ENCODE measurements around the gene MYO18B.

MYO18B gene

DNA sequence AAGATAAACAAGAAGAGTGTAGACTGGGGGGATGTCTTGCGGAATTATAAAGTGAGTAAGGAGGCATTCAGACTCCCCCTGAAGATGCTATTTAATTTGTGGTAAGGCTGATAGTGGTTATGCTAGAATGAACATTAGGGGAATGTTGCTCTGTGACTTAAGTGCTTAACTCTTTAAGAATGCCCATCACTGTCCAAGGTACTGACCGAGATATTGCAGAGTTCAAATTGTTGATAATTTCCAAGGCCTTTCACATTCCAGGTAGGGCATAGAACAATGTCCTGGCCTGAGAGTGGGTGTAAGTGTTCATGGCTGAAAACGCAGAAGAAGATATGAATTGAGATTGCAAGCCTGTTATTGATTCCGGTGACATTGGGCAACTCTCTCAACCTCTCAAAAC lies 337.0 kb downstream of the MYO18B start:
- ATAC-seq, result no peak

More for the DNA sequence above, 337.0 kb downstream of the MYO18B start:
- TF ChIP-seq, protein P1, sequence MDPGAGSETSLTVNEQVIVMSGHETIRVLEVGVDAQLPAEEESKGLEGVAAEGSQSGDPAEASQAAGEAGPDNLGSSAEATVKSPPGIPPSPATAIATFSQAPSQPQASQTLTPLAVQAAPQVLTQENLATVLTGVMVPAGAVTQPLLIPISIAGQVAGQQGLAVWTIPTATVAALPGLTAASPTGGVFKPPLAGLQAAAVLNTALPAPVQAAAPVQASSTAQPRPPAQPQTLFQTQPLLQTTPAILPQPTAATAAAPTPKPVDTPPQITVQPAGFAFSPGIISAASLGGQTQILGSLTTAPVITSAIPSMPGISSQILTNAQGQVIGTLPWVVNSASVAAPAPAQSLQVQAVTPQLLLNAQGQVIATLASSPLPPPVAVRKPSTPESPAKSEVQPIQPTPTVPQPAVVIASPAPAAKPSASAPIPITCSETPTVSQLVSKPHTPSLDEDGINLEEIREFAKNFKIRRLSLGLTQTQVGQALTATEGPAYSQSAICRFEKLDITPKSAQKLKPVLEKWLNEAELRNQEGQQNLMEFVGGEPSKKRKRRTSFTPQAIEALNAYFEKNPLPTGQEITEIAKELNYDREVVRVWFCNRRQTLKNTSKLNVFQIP (CRISPR knock-in tag; IDR thresholded peaks at IDR 0.05; ENCODE audit: borderline replicate concordance, low read depth), result no peak
- TF ChIP-seq ZFP3 (CRISPR knock-in tag; IDR thresholded peaks at IDR 0.05), result no peak
- TF ChIP-seq, protein P2, sequence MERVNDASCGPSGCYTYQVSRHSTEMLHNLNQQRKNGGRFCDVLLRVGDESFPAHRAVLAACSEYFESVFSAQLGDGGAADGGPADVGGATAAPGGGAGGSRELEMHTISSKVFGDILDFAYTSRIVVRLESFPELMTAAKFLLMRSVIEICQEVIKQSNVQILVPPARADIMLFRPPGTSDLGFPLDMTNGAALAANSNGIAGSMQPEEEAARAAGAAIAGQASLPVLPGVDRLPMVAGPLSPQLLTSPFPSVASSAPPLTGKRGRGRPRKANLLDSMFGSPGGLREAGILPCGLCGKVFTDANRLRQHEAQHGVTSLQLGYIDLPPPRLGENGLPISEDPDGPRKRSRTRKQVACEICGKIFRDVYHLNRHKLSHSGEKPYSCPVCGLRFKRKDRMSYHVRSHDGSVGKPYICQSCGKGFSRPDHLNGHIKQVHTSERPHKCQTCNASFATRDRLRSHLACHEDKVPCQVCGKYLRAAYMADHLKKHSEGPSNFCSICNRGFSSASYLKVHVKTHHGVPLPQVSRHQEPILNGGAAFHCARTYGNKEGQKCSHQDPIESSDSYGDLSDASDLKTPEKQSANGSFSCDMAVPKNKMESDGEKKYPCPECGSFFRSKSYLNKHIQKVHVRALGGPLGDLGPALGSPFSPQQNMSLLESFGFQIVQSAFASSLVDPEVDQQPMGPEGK (CRISPR knock-in tag; IDR thresholded peaks at IDR 0.05; ENCODE audit: borderline replicate concordance), result no peak
- TF ChIP-seq ZNF70 (CRISPR knock-in tag; IDR thresholded peaks at IDR 0.05), result no peak
- TF ChIP-seq TOX (CRISPR knock-in tag; IDR thresholded peaks at IDR 0.05; ENCODE audit: borderline replicate concordance), result no peak
- no peak for TF ChIP-seq OSR1 (CRISPR knock-in tag; IDR thresholded peaks at IDR 0.05)
- TF ChIP-seq, protein P3, sequence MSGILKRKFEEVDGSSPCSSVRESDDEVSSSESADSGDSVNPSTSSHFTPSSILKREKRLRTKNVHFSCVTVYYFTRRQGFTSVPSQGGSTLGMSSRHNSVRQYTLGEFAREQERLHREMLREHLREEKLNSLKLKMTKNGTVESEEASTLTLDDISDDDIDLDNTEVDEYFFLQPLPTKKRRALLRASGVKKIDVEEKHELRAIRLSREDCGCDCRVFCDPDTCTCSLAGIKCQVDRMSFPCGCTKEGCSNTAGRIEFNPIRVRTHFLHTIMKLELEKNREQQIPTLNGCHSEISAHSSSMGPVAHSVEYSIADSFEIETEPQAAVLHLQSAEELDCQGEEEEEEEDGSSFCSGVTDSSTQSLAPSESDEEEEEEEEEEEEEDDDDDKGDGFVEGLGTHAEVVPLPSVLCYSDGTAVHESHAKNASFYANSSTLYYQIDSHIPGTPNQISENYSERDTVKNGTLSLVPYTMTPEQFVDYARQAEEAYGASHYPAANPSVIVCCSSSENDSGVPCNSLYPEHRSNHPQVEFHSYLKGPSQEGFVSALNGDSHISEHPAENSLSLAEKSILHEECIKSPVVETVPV (CRISPR knock-in tag; IDR thresholded peaks at IDR 0.05), result no peak
- no peak for TF ChIP-seq RARB (CRISPR knock-in tag; IDR thresholded peaks at IDR 0.05)
- no peak for TF ChIP-seq PPARA (CRISPR knock-in tag; IDR thresholded peaks at IDR 0.05; ENCODE audit: borderline replicate concordance)
- no peak for TF ChIP-seq SNAI2 (CRISPR knock-in tag; IDR thresholded peaks at IDR 0.05)
- no peak for TF ChIP-seq TCF4 (CRISPR knock-in tag; IDR thresholded peaks at IDR 0.05; ENCODE audit: borderline replicate concordance)
- TF ChIP-seq CSDC2 (CRISPR knock-in tag; IDR thresholded peaks at IDR 0.05), result no peak
- no peak for TF ChIP-seq BACH2 (CRISPR knock-in tag; IDR thresholded peaks at IDR 0.05; ENCODE audit: borderline replicate concordance)
- no peak for TF ChIP-seq ESRRG (CRISPR knock-in tag; IDR thresholded peaks at IDR 0.05)
- TF ChIP-seq ZNF8 (CRISPR knock-in tag; IDR thresholded peaks at IDR 0.05), result no peak
- no peak for TF ChIP-seq GLIS3 (CRISPR knock-in tag; IDR thresholded peaks at IDR 0.05)
- TF ChIP-seq, protein P4, sequence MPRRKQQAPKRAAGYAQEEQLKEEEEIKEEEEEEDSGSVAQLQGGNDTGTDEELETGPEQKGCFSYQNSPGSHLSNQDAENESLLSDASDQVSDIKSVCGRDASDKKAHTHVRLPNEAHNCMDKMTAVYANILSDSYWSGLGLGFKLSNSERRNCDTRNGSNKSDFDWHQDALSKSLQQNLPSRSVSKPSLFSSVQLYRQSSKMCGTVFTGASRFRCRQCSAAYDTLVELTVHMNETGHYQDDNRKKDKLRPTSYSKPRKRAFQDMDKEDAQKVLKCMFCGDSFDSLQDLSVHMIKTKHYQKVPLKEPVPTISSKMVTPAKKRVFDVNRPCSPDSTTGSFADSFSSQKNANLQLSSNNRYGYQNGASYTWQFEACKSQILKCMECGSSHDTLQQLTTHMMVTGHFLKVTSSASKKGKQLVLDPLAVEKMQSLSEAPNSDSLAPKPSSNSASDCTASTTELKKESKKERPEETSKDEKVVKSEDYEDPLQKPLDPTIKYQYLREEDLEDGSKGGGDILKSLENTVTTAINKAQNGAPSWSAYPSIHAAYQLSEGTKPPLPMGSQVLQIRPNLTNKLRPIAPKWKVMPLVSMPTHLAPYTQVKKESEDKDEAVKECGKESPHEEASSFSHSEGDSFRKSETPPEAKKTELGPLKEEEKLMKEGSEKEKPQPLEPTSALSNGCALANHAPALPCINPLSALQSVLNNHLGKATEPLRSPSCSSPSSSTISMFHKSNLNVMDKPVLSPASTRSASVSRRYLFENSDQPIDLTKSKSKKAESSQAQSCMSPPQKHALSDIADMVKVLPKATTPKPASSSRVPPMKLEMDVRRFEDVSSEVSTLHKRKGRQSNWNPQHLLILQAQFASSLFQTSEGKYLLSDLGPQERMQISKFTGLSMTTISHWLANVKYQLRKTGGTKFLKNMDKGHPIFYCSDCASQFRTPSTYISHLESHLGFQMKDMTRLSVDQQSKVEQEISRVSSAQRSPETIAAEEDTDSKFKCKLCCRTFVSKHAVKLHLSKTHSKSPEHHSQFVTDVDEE (CRISPR knock-in tag; IDR thresholded peaks at IDR 0.05), result no peak
